Stimulated activated CD8-positive, alpha-beta memory T cell treated with anti-CD3 and anti-CD28 coated beads, Interleukin-7, amount 100 ng/mL, for 48 hours (primary cell): ENCODE results near the gene SORL1.

Experiments
- DNase-seq, 2 donors: peaks; one replicate each; pipeline ENCODE4 v3.0.0-alpha.2; 2020; ENCODE audit warnings: low read depth in 1 of 2; ENCODE audit errors: extremely low read depth in 1 of 2

Gene SORL1

DNA sequence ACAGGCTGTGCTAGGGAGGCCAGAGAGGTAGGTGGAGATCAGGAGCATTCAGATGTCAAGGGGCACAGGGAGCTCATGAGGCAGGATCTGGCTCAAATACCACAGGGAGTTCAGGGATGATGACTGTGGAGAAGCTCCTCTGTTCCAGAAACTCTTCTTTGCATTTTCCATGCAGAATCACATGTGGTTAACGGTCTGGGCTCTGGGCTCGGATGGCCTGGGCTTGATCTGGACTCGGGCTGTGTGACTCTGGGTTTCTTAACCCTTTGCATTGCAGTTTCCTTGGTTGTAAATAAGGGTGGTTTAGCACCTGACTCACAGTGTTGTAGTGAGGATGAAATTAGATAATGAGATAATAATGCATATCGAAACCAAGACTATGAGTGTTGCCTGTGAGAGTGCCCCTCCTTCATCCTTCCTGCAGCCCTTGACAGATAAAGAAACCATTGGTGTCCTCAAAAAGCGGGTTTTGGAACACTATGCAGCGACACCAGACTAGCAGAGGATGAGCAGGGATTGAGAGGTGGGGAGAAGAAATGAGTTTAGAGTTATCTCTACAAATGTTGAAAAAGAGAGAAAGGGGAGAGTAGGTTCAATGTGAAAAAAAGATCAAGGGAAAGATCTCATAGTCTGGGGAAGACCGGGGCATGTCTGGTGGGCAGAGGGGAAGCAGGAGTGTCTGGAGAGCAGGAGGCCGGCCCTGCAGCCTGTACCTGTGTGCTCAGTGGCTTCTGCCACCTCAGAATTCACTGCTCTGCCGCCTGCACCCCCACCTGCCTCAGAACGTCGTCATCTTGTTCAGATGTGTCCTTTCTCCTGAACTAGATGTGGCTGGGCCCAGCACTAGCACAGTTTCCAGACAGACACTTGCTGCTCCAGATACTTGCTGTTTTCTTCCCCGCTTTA lies 198.5 kb downstream of the SORL1 start:
- DNase-seq = no peak

DNA sequence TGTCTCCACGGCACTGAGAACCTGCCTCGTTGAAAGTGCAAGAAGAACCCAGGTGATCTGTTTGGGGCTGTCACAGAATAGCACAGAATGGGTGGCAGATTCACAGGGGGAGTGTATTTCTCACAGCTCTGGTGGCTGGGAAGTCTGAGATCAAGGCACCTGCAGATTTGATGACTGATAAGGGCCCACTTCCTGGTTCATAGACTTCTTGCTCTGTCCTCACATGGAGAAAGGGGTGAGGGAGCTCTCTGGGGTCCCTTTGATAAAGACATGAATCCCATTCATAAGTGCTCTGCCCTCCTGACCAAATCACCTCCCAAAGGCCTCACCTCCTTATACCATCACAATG lies 199.1 kb downstream of the SORL1 start:
- no peak for DNase-seq

DNA sequence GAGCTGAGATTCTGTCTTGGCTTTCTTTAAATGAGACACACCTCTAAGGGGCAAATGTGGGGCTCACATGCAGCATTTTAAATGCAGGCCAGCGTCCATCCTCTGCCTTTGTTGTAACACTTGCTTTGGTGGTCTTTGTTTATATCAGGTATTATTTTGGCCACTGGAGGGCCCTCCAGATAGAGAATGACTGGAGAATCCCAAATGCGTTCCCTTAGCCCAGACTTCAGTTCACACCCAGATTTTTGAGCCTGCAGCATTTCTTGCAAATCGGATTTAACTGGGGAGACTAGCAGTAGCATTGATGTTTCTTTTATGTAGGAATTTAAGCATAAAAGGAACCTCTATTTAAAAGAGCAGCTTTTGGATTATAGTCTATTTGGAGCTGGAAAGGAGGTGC lies 200.9 kb downstream of the SORL1 start:
- no peak for DNase-seq

DNA sequence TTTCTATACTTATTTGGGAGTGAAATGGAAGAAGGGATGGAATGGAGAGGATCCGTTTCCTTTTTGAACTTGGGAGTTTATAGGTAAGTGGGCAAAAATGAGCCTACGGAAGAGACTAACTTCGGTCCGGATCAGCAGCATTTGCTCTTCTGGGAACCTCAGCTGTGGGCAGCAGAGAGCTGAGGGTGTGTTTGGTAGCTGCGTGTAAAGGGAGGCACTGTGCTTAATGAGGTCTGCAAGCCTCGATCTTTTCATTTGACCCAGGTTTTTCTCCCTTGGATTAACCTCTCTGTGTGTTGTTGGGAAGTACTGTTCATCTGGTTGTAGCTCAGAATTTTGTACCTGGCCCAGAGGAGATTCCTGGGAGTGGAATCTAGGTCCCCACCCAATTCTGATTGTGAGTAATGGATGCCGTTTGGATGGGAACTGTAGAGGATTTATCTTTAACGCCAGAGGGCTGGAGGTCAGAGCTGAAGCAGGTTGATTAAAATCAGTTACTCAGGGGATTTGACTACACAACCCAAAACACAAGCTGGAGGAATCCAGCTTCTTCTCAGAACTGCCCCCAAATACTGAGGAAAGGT lies 202.2 kb downstream of the SORL1 start:
- DNase-seq = no peak

DNA sequence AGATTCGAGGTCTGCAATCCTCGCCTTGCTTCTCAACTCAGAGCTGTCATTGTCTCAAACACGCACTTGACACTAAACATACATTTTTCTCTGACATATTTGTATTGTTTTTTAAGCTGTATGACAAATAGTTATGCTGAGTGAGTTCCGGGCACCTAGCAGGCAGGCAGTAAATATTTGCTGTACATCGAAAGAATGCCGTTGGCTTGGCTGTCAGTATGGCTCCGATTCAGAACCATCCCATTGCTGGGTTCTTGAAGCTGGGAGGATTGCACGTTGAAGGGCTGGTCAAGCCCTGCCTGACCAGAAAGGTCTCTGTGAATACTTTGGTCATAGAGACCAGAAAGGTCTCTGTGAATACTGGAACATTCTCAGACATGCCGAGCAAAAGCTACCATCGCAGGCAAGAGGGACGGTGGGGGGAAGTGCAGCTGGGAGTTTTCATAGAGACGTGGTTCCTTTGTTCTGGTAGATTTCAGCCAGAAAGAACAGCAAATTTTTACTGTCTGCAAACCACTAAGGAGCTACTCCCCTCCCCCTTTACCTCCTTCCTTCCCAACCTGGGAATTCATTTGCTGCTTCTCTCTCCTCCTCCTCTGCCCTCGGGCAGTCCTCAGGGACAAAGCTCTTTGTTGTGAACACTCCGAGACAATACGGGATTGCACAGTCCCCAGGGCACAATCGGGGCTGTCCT lies 202.9 kb downstream of the SORL1 start:
- no peak for DNase-seq

DNA sequence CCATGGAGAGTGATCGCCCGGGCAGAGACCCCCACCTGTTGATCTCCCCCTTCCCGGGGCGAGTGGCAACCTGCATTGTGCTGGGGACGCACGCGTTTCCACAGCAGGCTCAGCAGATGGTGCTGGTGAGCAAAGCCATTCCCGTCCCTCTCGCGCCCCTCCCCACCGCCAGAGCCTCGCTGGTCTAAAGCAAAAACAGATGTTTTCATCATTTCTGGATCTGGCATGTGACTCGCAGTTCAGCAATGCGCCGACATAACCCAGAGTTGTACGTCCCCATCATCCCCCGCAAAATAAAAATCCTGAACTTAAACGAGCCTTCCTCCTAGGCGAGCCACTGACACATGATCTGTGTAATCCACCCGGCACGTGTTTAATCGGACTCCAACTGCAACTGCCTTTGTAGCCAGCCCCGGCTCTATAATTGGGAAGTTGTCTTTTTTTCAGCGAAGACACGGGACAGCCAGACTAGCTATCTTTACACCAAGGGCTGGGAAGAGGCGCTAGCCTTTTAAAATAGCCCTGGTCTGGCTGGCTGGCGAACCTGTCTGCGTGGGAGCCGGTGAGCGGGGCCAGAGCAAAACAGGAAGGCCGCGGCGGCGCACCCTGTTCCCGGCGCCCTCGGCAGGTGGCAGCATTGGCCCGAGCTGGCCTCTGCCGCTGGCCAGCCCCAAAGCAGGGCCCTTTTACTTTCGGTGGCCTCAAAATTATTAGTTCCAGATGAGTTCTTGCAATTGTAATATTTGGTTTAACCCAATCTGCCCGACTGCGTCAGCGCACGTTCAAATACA lies 203.6 kb downstream of the SORL1 start:
- peak; percentile 46 to 49 for DNase-seq

DNA sequence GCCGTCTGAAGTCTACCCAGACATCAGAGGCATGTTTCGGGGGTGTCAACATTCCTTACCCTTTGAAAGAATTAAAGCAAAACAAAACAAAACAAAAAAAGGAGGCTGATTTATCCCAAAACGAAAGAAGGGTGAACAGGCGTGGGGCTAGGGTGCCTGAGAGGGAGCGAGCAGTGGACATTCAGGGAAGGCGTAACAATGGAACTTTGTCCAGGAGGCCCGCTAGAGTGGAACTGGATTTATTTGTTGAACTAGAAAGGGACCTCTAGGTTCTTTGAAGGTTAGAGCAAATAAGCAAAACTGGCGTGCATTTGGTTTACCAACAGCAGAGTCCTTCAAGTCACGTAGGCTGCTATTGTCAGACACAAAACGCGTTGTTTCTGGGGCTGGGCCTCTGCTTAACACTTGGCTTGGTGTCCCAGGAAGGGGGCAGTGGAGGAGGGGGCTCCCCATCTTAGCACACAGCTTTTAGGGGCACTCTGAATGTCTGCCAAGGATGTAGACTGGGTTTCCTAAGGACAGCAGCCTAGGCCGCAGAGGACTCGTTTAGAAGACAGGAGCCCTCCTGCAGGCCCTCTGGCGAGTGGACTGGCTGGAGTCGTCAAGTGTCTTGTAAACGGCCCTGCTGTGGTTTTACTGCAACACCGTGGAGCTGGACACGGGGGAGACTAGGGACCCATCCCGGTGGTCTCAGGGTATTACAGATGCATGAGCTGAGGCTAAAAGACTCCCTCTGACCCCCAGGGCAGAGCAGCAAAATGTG lies 204.4 kb downstream of the SORL1 start:
- DNase-seq = no peak

DNA sequence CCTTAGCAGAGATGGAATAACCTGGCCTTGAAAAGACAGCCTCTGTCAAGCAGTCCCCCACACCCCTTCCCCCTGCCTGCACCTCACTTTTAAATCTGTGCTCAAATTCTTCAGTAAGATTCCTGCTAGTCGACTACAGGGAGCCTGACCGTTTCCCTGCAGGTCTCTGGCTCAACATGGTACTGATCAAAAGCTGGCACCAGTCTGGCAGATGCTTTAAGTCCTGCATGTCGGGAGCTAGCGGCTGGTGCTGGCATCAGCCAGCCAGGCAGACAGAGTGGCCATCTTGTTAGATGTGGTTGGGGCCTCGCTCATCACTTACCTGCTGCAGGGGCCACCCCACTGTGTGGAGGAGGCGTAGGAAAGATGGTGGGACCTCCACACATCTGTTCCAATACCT lies 205.0 kb downstream of the SORL1 start:
- DNase-seq = no peak

DNA sequence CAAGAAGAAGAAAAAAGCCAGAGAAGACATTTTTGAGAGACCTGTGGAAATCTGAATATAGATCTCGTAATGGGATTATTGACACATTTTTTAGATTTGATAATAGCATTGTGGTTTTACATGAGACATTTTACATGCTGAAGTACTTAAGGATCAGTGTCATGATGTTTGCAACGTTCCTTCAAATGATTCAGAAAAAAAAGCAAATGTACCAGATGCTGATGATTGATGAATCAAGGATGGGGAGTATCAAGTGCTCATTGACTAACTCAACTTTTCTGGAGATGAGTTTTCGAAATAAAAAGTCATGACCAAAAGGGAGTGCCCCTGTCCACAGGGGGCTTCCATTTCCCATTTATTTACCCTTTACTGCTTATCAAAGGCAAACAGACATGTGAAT lies 207.7 kb downstream of the SORL1 start:
- no peak for DNase-seq

DNA sequence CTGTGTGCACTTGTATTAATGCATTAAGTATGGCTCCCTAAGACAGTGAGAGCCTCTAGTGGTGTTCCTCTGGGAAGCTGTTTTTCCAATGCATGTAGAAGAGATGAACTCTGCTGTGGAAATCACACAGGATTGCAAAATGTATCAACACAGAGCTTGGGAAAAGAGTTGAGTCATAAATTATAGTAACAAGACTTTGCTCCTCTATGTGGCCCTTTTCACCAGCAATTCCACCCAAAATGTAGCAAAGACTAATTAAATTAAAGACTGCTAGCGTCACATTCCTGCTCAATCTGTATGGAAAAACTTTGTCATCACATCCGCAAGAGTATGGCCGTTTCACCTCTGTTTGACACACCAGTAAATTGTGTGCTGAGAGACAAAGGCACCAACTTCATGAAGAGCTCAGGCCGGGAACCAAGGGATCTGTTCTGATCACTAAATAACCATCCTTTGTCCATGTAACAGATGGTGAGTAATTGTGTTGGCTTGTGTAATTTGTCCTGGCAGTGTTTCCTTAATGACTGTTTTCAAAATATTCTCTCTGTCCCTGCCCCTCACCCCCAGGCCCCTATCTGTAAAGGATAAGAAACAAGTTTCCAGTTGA lies 209.9 kb downstream of the SORL1 start:
- DNase-seq = no peak

DNA sequence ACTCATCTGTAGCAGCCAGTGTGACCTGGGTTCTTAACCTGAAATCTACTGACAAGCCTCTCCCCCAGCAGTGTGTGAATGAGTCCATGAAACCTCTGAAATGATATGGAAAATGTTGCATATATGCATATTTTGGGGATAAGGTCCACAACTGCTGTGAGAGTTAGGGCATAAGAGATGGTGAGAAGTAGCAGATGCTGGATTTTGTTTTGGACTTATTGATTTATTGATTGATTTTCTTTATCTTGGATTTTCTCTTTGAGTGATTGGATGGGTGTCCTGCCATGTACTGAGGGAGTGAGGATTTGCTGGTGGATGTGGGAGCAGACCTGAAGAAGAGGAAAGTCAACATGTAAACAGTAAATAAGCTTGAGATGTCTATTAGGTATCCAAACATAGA lies 212.0 kb downstream of the SORL1 start:
- DNase-seq = no peak

DNA sequence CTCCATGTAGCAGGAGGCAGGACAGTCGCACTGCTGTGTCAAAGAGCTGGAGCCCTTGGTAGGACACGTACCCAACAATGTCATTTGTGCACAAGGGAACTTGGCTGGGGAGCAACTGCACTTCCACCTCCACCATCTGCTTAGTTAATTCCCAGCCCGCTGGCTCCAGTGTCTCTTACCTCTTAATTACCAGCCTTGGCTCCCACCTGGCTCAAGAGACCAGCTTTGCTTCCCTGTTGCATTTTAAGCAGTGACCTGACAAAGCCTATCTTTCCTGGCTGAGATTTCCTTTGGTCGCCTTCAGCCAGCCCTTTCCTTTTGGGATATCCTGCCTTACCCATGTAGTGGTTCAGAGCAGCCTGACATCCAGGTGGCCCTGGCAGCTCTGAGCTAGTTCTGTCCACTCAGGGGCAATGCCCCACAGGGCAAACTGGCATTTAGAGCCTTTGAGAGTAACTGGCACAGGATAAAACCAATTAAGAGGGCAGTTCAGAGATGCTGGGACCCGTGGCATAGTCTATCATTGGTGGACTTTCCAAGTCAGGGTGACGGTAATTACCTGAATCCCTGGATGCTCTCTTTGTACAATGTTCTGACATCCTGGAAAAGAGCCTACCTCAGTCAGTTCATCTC lies 213.2 kb downstream of the SORL1 start:
- DNase-seq = no peak

DNA sequence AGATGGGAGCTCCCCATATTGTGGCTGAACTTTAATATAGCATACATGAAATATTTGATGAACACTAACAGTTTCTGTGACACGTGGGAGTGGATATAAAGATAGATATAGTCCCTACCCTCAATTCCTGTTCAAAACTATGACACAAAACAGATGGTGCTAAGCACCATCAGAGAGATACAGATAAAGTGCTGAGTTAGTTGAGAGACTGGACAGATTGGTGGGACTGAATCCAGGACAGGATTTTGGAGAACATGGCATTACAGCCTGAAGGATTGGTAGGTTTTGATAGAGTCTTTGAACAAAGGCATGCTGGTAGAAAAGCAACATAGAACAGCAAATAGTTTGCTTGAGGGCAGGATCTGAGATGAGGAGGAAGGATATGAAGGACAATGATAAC lies 215.7 kb downstream of the SORL1 start:
- no peak for DNase-seq

DNA sequence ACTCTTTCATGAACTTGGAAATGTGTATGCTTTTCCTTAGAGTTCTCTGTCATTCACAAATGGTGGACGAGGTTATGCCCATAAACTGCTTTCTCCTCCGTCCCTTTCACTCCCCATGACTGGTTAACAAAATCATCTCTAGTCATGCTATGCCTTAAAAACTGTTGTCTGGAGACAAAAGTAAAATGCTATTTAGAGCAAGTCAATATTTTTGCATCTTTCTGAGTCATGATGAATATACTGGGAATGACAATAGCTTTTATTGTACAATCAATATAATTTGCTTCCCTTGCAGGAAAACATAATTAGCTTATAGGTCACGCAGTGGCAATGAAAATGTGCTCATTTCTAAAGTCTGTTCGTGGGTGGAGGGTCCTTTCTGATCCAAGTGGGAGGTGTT lies 217.3 kb downstream of the SORL1 start:
- no peak for DNase-seq

DNA sequence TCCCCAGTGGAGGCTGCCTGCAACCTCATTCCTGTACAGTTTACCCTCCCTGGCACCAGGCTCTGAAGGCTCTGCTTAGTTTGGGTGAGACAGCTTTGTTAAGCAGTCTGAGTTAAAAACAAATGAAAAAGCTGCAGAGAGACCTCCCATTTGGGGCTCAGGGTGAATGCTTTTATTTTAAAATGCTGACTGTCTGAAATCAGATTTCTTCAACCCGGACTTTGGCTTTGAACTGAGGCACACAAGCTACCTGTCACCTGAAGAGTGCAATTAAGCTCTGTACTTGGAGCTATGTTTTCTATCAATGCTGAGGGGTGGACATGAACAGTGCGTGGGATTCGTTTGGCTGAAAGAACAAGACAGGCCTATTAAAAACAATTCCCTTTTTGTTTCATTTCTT lies 218.2 kb downstream of the SORL1 start:
- no peak for DNase-seq

DNA sequence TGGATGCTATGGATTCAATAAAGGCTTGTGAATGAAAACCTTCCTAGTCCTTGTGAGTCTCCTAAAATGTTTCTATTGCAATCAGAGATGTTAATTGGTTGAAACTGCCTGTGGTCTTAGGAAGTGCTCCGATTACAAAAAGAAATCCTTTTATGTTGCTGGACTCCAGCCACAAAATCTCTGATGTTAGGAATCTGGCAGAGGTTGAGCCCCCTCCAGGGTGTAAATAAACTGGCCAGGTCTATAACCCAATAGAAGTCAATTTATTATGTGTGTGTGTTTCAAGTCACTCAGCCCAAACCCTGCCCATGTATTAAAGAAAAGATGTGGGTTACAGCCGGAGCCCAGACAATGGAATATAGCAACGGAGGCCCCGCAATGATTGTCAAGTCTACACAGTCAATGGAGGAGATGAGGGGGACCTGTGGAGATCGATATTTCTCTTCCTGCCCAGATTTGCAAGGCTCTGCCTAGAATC lies 218.7 kb downstream of the SORL1 start:
- no peak for DNase-seq

DNA sequence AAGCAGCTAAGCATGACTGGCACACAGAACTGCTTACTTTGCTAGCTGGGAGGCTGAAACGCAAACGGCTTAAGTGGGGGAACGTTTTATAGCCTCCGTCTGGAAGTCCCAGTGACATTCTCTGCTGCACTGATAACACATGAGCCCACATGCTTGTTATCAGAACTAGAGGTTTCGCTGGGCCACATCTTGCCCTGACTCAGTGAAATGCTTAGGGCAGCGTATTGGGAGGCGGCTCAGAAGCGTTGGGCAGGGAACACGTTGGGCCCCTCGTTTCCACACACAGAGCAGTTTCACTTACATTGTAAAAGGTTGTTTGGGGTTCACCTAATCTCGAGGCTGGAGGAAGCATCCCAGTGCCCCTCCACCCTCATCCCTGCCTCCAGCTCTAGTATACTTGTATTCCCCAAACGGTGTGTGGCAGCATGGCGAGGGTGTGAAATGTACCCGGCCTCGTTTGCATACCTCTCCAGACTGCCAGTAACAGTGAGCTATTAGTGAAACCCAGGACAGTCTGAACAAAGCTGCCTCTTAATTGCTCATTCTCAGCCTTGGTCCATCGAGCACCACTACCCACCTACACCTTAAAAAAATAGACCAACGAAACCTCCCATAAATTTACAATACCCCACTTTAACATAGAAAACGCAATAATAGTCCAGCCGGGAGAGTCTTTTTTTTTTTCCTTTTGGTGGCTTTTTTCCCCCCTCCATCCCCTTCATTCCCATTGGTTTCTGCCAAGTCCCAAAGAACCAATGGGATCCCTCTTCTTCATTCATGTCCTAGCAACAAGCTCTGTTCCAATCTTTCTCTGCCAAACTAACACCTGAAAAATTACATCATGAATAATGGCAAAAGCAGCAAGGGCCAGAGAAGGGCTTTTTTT lies 219.4 kb downstream of the SORL1 start:
- DNase-seq = no peak

DNA sequence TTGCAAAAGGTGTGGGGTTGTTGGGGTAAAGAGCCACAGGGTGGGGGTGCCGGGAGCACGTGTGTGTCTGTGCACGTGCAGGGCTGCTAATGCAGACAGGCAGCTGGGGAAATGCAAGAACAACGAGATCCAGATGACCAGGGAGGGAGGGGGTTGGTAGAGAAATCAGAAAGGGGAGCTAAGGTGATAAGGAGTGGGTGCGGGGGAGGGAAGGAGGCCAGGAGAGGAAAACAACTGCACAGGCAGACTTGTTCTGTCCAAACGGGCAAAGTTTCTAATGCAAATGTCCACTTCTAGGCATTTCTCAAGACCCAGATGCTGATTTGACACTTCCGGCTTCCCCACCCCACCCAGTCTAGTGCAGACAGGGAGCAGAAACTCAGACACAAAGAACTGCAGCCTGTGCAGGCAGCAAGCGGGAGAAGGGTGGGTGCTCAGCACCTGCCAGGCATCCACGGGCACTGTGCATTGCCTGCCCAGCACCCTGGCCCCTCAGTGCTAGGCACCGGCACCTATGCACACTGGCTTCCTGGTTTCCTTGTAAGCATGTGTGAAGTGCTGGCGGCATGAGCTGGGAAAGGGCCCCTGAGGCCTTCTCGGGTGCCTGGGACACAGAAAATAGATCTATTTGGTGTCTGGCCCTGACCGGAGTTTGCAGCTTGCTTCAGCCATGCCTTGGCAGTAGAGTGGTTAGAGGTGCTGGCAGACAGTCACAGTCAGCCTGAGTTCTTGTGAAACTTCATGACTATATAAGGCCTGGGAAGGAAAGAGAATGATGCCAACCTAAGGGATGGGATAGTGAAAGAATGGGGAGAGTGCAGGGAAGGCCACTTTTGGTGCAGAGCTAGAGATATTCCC lies 220.7 kb downstream of the SORL1 start:
- DNase-seq = no peak
